ENCODE data around the gene SLC38A9.
"Not testable (repeated sequence)": the region's sequence is repeated elsewhere in the genome, so short reads cannot be mapped to it uniquely, and the experiment has no call there.

SLC38A9 gene, protein sequence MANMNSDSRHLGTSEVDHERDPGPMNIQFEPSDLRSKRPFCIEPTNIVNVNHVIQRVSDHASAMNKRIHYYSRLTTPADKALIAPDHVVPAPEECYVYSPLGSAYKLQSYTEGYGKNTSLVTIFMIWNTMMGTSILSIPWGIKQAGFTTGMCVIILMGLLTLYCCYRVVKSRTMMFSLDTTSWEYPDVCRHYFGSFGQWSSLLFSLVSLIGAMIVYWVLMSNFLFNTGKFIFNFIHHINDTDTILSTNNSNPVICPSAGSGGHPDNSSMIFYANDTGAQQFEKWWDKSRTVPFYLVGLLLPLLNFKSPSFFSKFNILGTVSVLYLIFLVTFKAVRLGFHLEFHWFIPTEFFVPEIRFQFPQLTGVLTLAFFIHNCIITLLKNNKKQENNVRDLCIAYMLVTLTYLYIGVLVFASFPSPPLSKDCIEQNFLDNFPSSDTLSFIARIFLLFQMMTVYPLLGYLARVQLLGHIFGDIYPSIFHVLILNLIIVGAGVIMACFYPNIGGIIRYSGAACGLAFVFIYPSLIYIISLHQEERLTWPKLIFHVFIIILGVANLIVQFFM

DNA sequence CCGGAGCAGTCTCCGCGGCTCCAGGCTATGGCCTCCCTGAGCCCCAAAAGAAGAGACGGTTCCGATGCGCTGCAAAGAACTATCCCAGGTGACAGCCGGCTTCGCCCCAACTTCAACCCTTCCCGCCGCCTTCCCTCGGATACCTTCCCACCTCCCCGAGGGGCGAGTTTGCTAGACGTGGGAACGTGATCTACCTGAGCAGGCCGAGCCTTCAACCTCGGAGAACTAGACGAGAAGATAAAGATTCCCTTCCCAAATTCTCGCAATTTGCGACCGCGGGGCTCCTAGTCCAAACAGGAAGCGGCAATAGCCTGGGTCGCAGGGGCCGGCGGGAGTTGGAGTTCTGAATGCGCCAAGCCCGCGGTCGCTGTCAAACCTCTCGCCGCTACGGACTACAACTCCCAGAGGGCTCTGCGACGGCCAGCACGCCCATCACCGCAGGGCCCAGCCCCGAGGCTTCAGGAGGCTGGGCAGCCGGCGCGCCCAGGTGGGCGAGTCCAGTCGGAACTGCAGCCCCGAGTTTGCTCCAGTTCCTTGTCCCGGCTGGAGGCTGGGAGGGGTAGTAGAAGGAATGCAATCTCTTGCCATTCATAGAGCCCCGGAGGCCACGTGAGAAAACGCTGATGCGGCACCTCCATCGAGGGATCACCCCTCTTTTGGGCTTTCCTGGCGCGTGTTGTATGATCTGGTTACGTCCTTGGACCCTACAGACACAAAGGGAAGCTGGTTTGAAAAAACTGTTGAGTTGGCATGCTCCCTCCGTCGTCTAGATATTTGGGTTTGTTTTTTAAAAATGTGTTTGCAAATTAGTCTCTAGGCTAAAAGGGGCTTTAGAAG lies at the start of gene SLC38A9:
TSS of gene SLC38A9 (minus strand) at position 302 of the 837 bp plus-strand sequence. CDS start 14,366 bp downstream, outside the sequence.
- 0 out of 2 replicates have a peak, but pooled peaks cover 7% of the 10 kb centered on the region for H3K79me2 ChIP-seq (ENCODE audit: low read length)
- TF ChIP-seq EZH2phosphoT487 (IDR thresholded peaks at IDR 0.05; ENCODE audit: low read depth): no peak
- TF ChIP-seq, protein P1, sequence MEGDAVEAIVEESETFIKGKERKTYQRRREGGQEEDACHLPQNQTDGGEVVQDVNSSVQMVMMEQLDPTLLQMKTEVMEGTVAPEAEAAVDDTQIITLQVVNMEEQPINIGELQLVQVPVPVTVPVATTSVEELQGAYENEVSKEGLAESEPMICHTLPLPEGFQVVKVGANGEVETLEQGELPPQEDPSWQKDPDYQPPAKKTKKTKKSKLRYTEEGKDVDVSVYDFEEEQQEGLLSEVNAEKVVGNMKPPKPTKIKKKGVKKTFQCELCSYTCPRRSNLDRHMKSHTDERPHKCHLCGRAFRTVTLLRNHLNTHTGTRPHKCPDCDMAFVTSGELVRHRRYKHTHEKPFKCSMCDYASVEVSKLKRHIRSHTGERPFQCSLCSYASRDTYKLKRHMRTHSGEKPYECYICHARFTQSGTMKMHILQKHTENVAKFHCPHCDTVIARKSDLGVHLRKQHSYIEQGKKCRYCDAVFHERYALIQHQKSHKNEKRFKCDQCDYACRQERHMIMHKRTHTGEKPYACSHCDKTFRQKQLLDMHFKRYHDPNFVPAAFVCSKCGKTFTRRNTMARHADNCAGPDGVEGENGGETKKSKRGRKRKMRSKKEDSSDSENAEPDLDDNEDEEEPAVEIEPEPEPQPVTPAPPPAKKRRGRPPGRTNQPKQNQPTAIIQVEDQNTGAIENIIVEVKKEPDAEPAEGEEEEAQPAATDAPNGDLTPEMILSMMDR (IDR thresholded peaks at IDR 0.05; ENCODE audit: low read depth, low read length): no peak
- no peaks in the 10 kb centered on the region for H3K9me3 ChIP-seq (ENCODE audit: insufficient read depth, low read length)
- peak within 1 kb of the TSS; percentile 84 for H3K9ac ChIP-seq (ENCODE audit: low read length)
- no peak within 1 kb of the TSS for H3K27ac ChIP-seq (ENCODE audit: low read length)
- peaks cover 9% of the 10 kb centered on the region for H3K4me1 ChIP-seq (ENCODE audit: low read length)
- H2AFZ ChIP-seq (ENCODE audit: low read depth, low read length): peak within 1 kb of the TSS; percentile 98
- no peaks in the 10 kb centered on the region for H4K20me1 ChIP-seq (ENCODE audit: insufficient read depth, low read length)
- peak within 1 kb of the TSS; percentile 98 for H3K4me2 ChIP-seq (ENCODE audit: low read length)
- H3K4me3 ChIP-seq (ENCODE audit: low read length): peak within 1 kb of the TSS; percentile 96
- no peaks in the 10 kb centered on the region for H3K27me3 ChIP-seq (ENCODE audit: low read depth, low read length)
- H3K36me3 ChIP-seq (replicated peaks; ENCODE audit: low read depth, low read length): no peaks in the 10 kb centered on the region

DNA sequence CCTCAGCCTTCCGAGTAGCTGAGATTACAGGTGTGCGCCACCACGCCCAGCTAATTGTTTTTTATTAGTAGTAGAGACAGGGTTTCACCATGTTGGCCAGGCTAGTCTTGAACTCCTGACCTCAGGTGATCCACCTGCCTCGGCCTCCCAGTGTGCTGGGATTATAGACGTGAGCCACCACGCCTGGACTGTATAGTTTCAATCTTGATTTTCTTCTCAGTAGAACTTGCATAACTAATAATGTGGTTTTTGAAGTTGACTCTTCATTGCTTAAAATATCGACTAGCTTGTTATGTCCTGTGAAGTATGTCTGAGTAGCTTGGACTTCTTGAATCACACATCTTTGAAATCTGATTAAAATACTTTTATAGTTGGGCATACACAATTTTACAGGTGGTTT lies 49.6 kb upstream of the SLC38A9 start:
- not testable (repeated sequence) for H3K79me2 ChIP-seq (ENCODE audit: low read length); H3K9me3 ChIP-seq (ENCODE audit: insufficient read depth, low read length); H2AFZ ChIP-seq (ENCODE audit: low read depth, low read length); H3K9ac ChIP-seq (ENCODE audit: low read length); H3K36me3 ChIP-seq (replicated peaks; ENCODE audit: low read depth, low read length); H4K20me1 ChIP-seq (ENCODE audit: insufficient read depth, low read length); H3K27ac ChIP-seq (ENCODE audit: low read length); H3K4me3 ChIP-seq (ENCODE audit: low read length); H3K27me3 ChIP-seq (ENCODE audit: low read depth, low read length)
- Histone ChIP-seq H3K4me2 (ENCODE audit: low read length) (peak overlapping the region; percentile 12; the same call in 1 of the 2 replicates), H3K4me1 (ENCODE audit: low read length) (peaks cover 11% of the 10 kb centered on the region)

DNA sequence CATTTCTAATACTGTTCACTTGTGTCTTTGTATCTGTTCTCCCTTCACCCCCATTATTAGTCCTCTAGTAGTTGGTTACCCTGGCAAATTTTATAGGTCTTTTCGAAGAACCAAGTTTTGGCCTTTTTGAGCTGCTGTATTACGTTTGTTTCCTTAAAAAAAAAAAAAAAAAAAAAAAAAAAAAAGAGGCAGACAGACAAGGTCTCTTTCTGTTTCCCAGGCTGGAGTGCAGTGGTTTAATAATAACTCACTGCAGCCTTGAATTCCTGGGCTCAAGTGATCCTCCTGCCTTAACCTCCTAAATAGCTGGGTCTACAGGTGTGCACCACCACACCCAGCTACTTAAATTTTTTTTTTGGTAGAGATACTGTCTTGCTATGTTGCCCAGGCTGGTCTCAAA lies 46.6 kb upstream of the SLC38A9 start:
- Histone ChIP-seq H2AFZ (ENCODE audit: low read depth, low read length) (no peak overlapping the region), H3K4me3 (ENCODE audit: low read length) (no peak overlapping the region), H4K20me1 (ENCODE audit: insufficient read depth, low read length) (no peaks in the 10 kb centered on the region), H3K27me3 (ENCODE audit: low read depth, low read length) (no peaks in the 10 kb centered on the region), H3K4me2 (ENCODE audit: low read length) (no peak overlapping the region), H3K79me2 (ENCODE audit: low read length) (no peaks in the 10 kb centered on the region), H3K27ac (ENCODE audit: low read length) (no peak overlapping the region), H3K4me1 (ENCODE audit: low read length) (peaks cover 11% of the 10 kb centered on the region), H3K9me3 (ENCODE audit: insufficient read depth, low read length) (no peaks in the 10 kb centered on the region), H3K36me3 (replicated peaks; ENCODE audit: low read depth, low read length) (no peaks in the 10 kb centered on the region), H3K9ac (ENCODE audit: low read length) (no peak overlapping the region)
- no peak for TF ChIP-seq EZH2phosphoT487 (IDR thresholded peaks at IDR 0.05; ENCODE audit: low read depth)
- TF ChIP-seq, protein P1 (IDR thresholded peaks at IDR 0.05; ENCODE audit: low read depth, low read length): no peak

DNA sequence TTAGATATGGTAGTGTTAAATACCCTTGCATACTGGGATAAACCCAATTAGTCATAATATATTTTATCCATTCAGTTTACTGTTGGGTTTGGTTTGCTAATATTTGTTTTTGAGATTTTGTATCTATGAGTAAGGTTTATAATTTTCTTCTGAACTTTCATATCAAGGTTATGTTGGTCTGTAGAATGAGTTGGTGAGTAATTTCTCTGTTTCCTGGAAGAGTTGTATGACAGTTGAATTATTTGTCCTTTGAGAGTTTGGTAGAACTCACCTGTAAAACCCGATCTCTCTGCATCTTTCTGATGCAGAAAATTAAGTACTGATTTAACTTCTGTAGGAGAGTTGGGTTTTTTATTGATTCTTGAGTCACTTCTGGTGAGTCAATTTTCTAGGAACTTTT lies 46.1 kb upstream of the SLC38A9 start:
- H3K9ac ChIP-seq (ENCODE audit: low read length): no peak overlapping the region
- TF ChIP-seq, protein P1 (IDR thresholded peaks at IDR 0.05; ENCODE audit: low read depth, low read length): no peak
- no peak for TF ChIP-seq EZH2phosphoT487 (IDR thresholded peaks at IDR 0.05; ENCODE audit: low read depth)
- no peaks in the 10 kb centered on the region for H3K79me2 ChIP-seq (ENCODE audit: low read length)
- H3K9me3 ChIP-seq (ENCODE audit: insufficient read depth, low read length): no peaks in the 10 kb centered on the region
- H3K27me3 ChIP-seq (ENCODE audit: low read depth, low read length): no peaks in the 10 kb centered on the region
- no peaks in the 10 kb centered on the region for H4K20me1 ChIP-seq (ENCODE audit: insufficient read depth, low read length)
- H3K4me3 ChIP-seq (ENCODE audit: low read length): no peak overlapping the region
- H3K27ac ChIP-seq (ENCODE audit: low read length): no peak overlapping the region
- H3K4me2 ChIP-seq (ENCODE audit: low read length): no peak overlapping the region
- no peaks in the 10 kb centered on the region for H3K36me3 ChIP-seq (replicated peaks; ENCODE audit: low read depth, low read length)
- no peak overlapping the region for H2AFZ ChIP-seq (ENCODE audit: low read depth, low read length)
- H3K4me1 ChIP-seq (ENCODE audit: low read length): peaks cover 11% of the 10 kb centered on the region

Measured in OCI-LY3 (cell line).